HG03442 (cell line): ENCODE results near the gene RNF144B.

Experiments
- ATAC-seq: cut with Tn5 transposase; IDR thresholded peaks from one replicate; pipeline ENCODE4 v1.9.1; 2021; ENCODE audit warnings: mild to moderate bottlenecking, moderate library complexity; ENCODE audit not compliant: unreplicated experiment

RNF144B gene

GRCh38 chr6:18477301-18477941 is 90.3 kb downstream of the RNF144B start:
- no peak for ATAC-seq

GRCh38 chr6:18478610-18479009 is 91.5 kb downstream of the RNF144B start:
- ATAC-seq, result no peak

DNA sequence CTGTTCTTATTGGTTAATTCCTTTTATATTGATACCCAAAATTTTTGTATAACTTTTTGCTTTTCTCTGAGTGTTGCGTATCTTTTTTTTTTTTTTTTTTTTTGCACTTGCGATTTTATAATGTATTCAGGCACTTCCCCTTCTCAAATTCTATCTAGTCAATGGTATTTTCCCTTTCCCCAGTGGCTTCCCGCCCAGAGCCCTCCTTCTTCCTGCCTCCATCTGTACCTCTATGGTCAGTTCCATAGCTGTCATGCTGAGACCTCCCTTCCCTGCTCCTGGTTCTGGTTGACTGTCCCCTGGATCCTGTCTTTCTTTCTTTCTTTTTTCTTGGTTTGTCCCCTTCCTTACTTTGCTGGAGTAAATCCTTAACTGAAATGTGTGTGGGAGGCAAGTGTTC is 94.7 kb downstream of the RNF144B start:
- ATAC-seq, result no peak

- ATAC-seq, result no peak
Observed at GRCh38 chr6:18485660-18486435, 98.7 kb downstream of the RNF144B start.

- ATAC-seq, result no peak
Observed at GRCh38 chr6:18488004-18488403, 100.9 kb downstream of the RNF144B start.

DNA sequence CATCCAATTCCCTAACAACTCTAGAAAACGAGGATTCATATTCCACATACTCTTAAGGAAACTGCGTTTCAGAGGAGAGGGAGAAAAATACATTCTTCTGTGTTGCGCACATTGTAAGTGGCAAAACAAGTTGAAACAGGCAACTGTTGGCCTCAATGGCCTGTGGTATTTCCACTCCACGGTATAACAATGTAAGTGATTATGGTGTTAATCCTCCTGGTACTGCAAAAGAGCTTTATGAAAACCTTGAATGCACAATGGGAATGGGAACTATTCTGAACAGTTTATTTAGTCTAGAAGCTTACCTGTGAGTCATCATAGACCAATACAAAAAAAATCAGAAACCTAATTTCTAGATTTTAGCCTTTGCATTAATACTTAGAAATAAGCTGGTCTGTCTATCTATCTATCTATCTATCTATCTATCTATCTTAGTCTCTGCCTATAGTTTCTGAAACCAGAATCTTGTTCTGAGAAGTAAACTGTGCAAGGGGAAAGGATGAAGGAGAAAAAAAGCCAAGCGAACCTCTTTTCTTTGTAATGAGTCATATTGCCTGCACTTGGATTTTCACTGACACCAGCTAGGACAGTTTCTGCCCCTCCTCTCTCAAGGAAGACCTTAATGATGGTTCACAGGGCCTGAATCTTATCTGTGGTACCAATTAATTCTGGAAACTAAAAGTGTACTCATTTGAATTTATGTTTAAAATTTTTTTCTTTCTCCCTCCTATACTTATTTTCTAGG is 101.5 kb downstream of the RNF144B start:
- no peak for ATAC-seq

DNA sequence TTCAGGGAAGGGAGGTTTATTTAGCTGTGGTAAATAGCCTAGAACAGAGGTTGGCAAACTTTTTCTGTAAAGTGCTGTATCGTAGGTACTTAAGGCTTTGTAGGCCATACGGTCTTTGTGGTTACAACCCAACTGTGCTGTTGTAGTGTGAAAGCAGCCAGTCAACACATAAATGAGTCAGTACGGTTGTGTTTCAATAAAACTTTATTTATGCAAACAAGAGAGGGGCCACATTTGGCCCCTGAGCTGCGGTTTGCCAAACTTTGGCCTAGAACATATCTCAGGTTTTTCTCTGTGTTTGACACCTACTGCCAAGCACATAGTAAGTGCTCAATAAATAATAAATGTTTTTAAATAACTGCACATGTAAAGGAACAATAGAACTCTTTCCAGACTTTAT is 102.2 kb downstream of the RNF144B start:
- no peak for ATAC-seq

- no peak for ATAC-seq
Observed at GRCh38 chr6:18491308-18492045, 104.3 kb downstream of the RNF144B start.

GRCh38 chr6:18492972-18493371 is 105.8 kb downstream of the RNF144B start:
- ATAC-seq, result no peak

DNA sequence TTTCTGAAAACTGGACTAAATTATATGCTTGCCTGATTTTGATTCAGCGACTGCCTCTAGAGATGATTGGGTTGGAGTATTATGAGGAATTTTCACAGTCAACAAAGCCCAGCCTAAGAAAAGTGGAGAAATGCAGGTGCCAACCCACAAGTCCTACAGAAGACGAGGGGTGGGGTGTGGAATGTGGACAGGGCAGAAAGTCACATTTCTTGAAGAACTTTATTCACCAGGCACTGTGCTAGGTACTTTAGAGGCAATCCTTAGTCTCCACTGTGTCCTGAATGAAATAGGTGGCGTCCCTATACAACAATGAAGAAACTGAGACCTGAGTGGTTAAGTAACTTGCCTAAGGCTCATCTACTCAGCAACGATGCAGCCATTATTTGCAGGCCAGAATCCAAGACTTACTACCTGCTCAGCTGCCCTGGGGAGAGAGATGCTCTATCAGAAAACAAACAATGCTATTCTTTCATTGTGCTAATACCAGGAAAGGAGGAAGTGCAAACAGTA is 106.3 kb downstream of the RNF144B start:
- no peak for ATAC-seq

DNA sequence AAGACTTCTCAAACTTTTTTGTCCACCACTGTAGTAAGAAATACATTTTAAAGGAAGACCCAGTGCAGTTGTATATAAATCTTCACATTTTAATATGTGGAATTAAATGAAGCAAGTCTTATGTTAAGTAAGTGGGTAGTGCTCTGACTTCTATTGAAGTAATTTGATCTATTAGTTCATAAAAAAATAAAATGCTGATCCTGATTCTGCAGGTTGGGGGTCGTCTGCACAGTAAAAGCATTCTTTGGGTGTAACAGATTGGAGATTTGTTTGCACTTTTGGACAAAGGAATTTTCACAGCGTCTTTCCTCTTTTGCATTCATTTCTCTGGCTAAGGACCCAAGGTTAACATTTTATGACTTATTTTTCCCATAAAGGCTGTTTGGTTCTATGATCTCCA is 106.8 kb downstream of the RNF144B start:
- no peak for ATAC-seq

- no peak for ATAC-seq
Observed at GRCh38 chr6:18495236-18495635, 108.1 kb downstream of the RNF144B start.

GRCh38 chr6:18496462-18496861 is 109.3 kb downstream of the RNF144B start:
- no peak for ATAC-seq

DNA sequence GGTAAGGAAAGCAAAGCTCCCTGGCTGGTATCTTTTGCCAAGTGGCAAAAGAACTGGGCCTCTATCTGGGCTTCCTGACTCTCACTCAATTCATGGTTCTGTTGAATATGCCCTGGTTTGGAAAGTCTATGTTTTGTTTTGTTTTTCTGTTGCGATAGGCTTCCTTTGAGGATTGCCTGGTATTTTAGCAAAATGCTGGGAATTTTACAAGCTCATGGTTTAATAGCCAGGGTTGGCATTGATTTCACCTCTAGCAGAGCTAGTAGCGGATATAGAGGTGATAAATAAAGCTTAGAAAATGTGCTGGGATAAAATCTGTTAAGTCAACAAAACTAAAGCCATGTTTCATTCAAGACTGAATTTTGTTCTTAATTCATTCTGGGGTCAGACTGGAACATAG is 109.9 kb downstream of the RNF144B start:
- ATAC-seq, result no peak

GRCh38 chr6:18498408-18498807 is 111.3 kb downstream of the RNF144B start:
- ATAC-seq, result no peak

DNA sequence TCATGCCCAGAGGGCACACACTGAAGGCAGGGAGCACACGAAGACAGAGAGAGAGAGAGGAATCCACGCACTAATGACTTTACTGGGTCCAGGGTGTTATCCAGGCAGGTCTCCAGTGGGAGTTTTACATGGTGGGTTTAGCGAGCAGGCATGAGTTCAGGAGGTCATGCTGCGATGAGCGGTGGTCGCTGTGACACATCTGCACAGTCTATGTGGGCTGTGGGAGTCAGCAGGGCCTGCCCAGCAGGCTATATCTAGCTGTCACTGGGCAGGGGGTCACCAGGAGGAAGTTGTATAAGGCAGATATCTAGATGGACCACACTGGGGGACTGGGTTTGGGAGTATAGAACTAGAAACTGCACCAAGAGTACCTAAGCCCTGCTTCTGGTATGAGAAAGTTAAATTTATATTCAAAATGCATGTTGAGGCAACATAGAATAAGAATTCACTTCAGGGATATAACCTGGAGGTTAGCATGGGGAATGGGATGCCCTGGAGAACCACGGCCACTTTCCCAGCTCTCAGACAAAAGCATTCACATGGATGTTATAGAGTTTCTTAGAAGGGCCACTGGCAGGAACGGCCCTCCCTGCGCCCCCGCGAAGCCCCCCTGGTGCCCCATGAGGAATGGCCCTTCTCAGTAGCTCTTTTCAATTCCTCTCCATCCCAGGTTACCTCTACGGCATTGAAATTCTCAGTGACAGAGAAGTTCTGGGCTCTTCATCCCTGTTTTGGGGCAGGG is 113.9 kb downstream of the RNF144B start:
- ATAC-seq, result no peak

GRCh38 chr6:18501663-18502013 is 114.5 kb downstream of the RNF144B start:
- peak; percentile 52 for ATAC-seq

DNA sequence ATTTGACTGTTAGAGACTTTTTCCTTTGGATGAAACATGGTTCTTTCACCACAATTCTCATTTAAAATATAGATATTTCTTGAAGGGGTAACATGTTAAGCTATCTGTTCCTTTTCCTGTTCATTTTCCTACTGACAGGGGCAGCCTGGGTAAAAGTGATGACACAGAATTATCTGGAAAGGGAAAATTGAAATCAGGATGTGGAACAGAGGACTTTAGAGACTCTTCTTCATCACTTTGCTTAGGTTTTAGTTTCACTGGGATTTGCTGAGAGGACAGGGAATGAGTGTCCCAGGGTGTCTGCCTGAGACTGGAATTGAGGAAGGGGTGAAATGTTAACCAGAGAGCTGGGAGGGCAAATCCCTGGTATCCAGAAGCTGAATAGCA is 116.0 kb downstream of the RNF144B start:
- ATAC-seq, result no peak

DNA sequence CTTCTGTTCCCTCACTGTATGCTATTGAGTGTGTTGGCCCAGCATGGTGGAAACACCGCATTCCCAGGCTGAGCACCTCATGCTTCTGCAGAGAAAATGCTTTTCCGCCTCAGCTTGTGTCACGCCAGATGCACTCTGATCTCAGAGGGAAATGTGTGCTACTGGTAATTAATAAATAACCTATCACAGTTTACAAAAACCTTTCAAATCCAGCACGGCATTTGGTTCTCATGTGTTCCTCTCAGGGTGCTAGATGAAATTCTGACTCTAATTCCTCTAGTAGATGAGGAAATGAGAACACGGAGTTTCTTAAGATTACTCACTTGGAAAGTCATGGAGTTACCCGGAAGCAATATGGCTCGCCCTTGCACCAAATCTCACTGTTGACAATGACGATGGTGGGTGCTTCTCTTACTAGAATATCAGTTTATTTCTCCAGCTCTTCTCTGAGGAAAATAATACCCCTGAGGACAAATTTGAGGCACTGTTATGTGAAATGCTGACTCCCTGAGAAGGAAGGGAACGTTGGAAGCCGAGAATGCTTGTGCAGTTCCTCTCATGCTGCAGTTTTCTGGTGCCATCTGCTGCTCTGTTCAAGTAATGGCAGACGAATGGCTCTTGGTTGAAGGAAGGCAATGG is 116.6 kb downstream of the RNF144B start:
- ATAC-seq, result peak; percentile 57

- no peak for ATAC-seq
Observed at GRCh38 chr6:18504232-18504596, 117.1 kb downstream of the RNF144B start.
